Activated B cell treated with CpG ODN at 0.5 μM for 24 hours (primary cell): ENCODE results near the gene ANP32A. TPM values are rescaled to one million over a fixed set of nuclear protein-coding genes. Genes with fewer than 3 reads are reported as not detected.
A peak's percentile ranks its signal among the peaks of the same experiment; 100 is the strongest.

Source experiments
- ATAC-seq: fragments of 200-7000 bp; cut with Tn5 transposase; one replicate; pipeline ENCODE4 v1.10.0; 2021; ENCODE audit warnings: low read depth, mild to moderate bottlenecking, moderate library complexity
- CTCF ChIA-PET: fragments of 350-600 bp; sonication (Branson Sonifier 250); formaldehyde crosslinking; loops from one replicate; lab custom pipeline; 2021; ENCODE audit warnings: antibody characterized with exemption; lab: Charles Lee
- POLR2A ChIA-PET: fragments of 350-600 bp; sonication (Branson Sonifier 250); formaldehyde crosslinking; loops from one replicate; lab custom pipeline; 2021; ENCODE audit warnings: antibody characterized with exemption; lab: Charles Lee
- DNase-seq: peaks from one replicate; pipeline ENCODE4 v3.0.0; 2022
- H3K27ac Mint-ChIP-seq: one replicate; pipeline ENCODE4 v1.8.0; 2020; ENCODE audit warnings: mixed read lengths
- H3K27me3 Mint-ChIP-seq: one replicate; pipeline ENCODE4 v1.8.0; 2021; ENCODE audit warnings: mixed read lengths
- H3K36me3 Mint-ChIP-seq: one replicate; pipeline ENCODE4 v1.8.0; 2021; ENCODE audit warnings: low read depth, mixed read lengths
- H3K4me1 Mint-ChIP-seq: one replicate; pipeline ENCODE4 v1.8.0; 2021; ENCODE audit warnings: mixed read lengths
- H3K4me3 Mint-ChIP-seq: one replicate; pipeline ENCODE4 v1.8.0; 2020; ENCODE audit warnings: mild to moderate bottlenecking, mixed read lengths
- H3K9me3 Mint-ChIP-seq: one replicate; pipeline ENCODE4 v1.8.0; 2020; ENCODE audit warnings: mixed read lengths
- intact Hi-C: fragments of 100-400 bp; cut with micrococcal nuclease; formaldehyde crosslinking; loops from one replicate; pipeline ENCODE4 v1.15.1; 2024
- total RNA-seq: library from RNA; stranded (reverse); gene quantifications from 2 replicates; pipeline ENCODE4 v1.2.3, GENCODE V29; 2022
- TF ChIP-seq, protein P1 (sequence below): fragments of 200-600 bp; IDR thresholded peaks from one replicate; pipeline ENCODE4 v1.8.0; 2022; ENCODE audit warnings: antibody characterized with exemption, mild to moderate bottlenecking

ANP32A gene
- total RNA-seq, 1 donor from 2014 or later, result 199 TPM

DNA sequence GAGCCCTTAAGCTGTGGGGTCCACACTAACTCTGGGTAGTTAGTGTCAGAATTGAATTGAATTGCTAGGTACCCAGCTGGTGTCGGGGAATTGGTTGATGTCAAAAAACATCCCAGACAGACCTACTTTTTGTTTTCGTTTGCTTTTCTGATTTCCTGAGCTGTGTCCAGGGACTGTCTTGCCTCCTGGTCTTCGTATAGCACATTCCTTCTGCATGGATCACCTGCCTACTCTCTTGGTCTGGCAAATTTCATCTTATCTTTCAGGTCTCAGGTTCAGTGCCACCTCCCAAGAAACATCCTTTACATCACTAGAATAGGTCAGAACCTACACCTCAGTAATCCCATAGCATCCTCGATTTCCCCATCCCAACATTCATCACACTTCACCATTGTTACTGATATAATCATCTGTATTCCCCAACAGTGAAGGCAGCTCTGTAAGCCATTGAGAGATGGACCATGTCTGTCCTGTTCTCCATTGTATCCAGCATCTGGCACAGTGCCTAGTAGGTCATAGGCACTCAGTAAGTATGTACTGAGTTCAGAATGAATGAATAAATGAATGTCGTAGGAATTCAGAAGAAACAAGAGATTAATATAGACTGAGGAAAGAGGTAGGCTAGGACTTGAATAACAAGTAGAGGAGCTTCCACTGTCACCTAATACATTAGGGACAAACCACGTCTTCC lies 81.2 kb downstream of the ANP32A start:
- POLR2A ChIA-PET, result no interaction called here
- no peak overlapping the region for H3K27ac Mint-ChIP-seq
- DNase-seq (no peak), ATAC-seq (no peak)
- H3K4me3 Mint-ChIP-seq, result no peak overlapping the region
- peaks cover 4% of the 10 kb centered on the region for H3K27me3 Mint-ChIP-seq
- H3K36me3 Mint-ChIP-seq, result no peaks in the 10 kb centered on the region
- CTCF ChIA-PET, result no interaction called here
- TF ChIP-seq, protein P1, sequence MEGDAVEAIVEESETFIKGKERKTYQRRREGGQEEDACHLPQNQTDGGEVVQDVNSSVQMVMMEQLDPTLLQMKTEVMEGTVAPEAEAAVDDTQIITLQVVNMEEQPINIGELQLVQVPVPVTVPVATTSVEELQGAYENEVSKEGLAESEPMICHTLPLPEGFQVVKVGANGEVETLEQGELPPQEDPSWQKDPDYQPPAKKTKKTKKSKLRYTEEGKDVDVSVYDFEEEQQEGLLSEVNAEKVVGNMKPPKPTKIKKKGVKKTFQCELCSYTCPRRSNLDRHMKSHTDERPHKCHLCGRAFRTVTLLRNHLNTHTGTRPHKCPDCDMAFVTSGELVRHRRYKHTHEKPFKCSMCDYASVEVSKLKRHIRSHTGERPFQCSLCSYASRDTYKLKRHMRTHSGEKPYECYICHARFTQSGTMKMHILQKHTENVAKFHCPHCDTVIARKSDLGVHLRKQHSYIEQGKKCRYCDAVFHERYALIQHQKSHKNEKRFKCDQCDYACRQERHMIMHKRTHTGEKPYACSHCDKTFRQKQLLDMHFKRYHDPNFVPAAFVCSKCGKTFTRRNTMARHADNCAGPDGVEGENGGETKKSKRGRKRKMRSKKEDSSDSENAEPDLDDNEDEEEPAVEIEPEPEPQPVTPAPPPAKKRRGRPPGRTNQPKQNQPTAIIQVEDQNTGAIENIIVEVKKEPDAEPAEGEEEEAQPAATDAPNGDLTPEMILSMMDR, result no peak
- intact Hi-C loops, result no loop called here
- peaks cover 18% of the 10 kb centered on the region for H3K4me1 Mint-ChIP-seq
- no peaks in the 10 kb centered on the region for H3K9me3 Mint-ChIP-seq

DNA sequence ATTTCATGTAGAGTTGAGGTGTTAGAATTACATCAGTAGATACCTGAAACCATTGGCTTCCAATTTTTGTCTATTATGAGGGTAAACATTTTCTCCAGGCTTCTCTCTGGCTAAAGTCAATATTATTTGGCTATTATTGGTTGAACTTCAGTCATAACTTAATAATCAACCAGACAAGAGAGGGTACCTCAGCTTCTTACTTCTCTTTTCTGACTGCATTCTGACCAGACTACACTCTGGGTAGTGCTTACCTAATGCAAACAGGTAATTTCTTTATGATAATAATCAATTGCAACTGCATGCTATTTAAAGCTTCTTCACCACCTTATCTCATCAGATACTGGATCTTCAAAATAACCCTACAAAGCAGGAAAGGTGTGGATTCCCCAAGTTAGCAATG lies 85.1 kb downstream of the ANP32A start:
- H3K27me3 Mint-ChIP-seq, result peaks cover 4% of the 10 kb centered on the region
- peaks cover 30% of the 10 kb centered on the region for H3K4me1 Mint-ChIP-seq
- H3K4me3 Mint-ChIP-seq, result no peak overlapping the region
- intact Hi-C loops, result loop anchor here (2.0 kb wide), 1 partner anchor 85 kb away; the partner anchor contains the start of gene ANP32A
- H3K36me3 Mint-ChIP-seq, result no peaks in the 10 kb centered on the region
- CTCF ChIA-PET, result interaction anchor here (0.7 to 1.7 kb wide), 2 partner anchors 93 to 140 kb away, joined by 4 to 8 read pairs; no protein-coding TSS in a partner anchor
- H3K27ac Mint-ChIP-seq, result no peak overlapping the region
- no peak for ATAC-seq
- no peak for DNase-seq
- H3K9me3 Mint-ChIP-seq, result no peaks in the 10 kb centered on the region
- POLR2A ChIA-PET, result interaction anchor here (0.6 to 2.4 kb wide), 3 partner anchors 59 to 682 kb away, joined by 4 to 13 read pairs (median 12); partner anchors contain the start of gene PIAS1
- TF ChIP-seq, protein P1, result no peak

DNA sequence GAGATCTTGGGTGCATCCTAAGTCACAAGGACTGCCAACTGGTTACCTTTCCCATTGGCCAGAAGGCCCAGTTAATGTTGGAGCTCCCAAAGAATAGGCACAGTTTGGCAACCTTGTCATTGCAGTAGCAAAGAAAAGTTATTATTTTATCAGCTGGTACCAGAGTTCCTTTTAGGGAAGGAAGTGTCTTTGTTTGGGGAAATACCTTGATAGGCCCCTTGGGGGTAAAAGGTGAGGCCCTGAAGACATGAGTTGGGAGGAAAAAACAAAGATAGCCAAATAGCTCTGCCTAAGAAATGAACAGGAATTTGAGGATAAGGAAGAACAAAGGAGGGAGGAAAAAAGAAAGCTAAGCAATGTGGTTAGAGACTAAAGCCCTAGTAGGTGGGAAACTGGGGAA lies 85.8 kb downstream of the ANP32A start:
- intact Hi-C loops, result loop anchor here (2.0 kb wide), 1 partner anchor 86 kb away; the partner anchor contains the start of gene ANP32A
- no peaks in the 10 kb centered on the region for H3K36me3 Mint-ChIP-seq
- peaks cover 30% of the 10 kb centered on the region for H3K4me1 Mint-ChIP-seq
- H3K27me3 Mint-ChIP-seq, result no peaks in the 10 kb centered on the region
- TF ChIP-seq, protein P1, result no peak
- no peaks in the 10 kb centered on the region for H3K9me3 Mint-ChIP-seq
- H3K4me3 Mint-ChIP-seq, result peak overlapping the region; percentile 15
- ChIA-PET POLR2A (interaction anchor here (0.6 to 2.4 kb wide), 3 partner anchors 60 to 681 kb away, joined by 4 to 13 read pairs (median 12); partner anchors contain the start of gene PIAS1), CTCF (interaction anchor here (0.7 to 1.7 kb wide), 4 partner anchors 60 to 184 kb away, joined by 3 to 8 read pairs (median 3); no protein-coding TSS in a partner anchor)
- no peak for DNase-seq
- no peak overlapping the region for H3K27ac Mint-ChIP-seq
- peak; percentile 42 for ATAC-seq

DNA sequence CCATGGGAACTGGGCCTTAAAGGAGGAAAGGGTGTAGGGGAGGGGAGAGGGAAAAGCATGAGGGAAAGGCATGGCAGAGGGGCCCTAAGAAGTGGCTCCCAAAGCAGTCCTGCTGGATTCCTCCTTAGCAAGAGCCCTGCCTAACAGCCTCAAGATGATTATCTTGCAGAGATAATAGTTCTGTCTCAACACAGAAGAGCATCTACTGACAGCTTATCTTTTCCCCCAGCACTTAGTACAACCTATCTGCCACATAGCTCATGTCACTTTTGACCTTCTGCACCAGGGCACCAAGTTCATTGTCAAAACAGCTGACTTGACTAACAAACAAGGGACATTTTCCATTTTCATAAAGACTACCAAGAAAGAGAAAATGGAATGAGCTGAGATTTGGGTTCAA lies 86.3 kb downstream of the ANP32A start:
- ChIA-PET CTCF (interaction anchor here (0.7 to 1.7 kb wide), 3 partner anchors 95 to 184 kb away, joined by 3 to 8 read pairs (median 3); no protein-coding TSS in a partner anchor), POLR2A (interaction anchor here (2.0 to 2.4 kb wide), 2 partner anchors 61 to 84 kb away, joined by 12 to 13 read pairs; no protein-coding TSS in a partner anchor)
- Mint-ChIP-seq H3K27ac (no peak overlapping the region), H3K36me3 (no peaks in the 10 kb centered on the region), H3K4me1 (peaks cover 30% of the 10 kb centered on the region), H3K27me3 (no peaks in the 10 kb centered on the region), H3K4me3 (no peak overlapping the region), H3K9me3 (no peaks in the 10 kb centered on the region)
- TF ChIP-seq, protein P1, result no peak
- intact Hi-C loops, result loop anchor here (2.0 kb wide), 1 partner anchor 86 kb away; the partner anchor contains the start of gene ANP32A
- no peak for ATAC-seq
- DNase-seq, result no peak

DNA sequence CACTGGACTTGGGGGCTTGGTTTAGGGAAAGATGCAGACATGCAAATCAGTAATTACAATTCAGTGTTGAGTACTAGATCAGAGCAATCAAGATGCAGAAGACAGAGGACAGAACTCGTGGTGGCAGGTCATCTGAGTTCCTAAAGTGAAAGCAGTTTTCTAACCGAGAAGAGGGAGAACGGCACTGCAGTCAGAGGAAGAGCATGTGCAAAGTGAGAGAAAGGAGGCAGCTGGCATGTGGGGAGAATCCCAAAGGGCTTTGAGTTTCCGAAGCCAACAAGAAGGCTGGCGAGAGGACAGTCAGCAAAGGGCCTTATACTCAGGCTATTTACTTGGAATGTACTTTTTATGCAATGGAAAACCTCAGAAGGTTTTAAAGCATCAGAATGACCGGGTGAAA lies 87.0 kb downstream of the ANP32A start:
- H3K27me3 Mint-ChIP-seq, result no peaks in the 10 kb centered on the region
- H3K4me1 Mint-ChIP-seq, result peaks cover 30% of the 10 kb centered on the region
- ATAC-seq (no peak), DNase-seq (no peak)
- H3K4me3 Mint-ChIP-seq, result no peak overlapping the region
- POLR2A ChIA-PET, result interaction anchor here (2.4 kb wide), 1 partner anchor 84 kb away, joined by 12 read pairs; no protein-coding TSS in a partner anchor
- CTCF ChIA-PET, result no interaction called here
- intact Hi-C loops, result loop anchor here (2.0 kb wide), 1 partner anchor 87 kb away; the partner anchor contains the start of gene ANP32A
- H3K9me3 Mint-ChIP-seq, result no peaks in the 10 kb centered on the region
- H3K27ac Mint-ChIP-seq, result no peak overlapping the region
- no peaks in the 10 kb centered on the region for H3K36me3 Mint-ChIP-seq
- TF ChIP-seq, protein P1, result no peak
